Central memory CD4-positive, alpha-beta T cell (primary cell): ENCODE results near the gene NATD1.
"Not testable (repeated sequence)": the region's sequence is repeated elsewhere in the genome, so short reads cannot be mapped to it uniquely, and the experiment has no call there.

Experiments used
- DNase-seq: peaks from one replicate; pipeline ENCODE4 v3.0.0; 2022

NATD1 gene

DNA sequence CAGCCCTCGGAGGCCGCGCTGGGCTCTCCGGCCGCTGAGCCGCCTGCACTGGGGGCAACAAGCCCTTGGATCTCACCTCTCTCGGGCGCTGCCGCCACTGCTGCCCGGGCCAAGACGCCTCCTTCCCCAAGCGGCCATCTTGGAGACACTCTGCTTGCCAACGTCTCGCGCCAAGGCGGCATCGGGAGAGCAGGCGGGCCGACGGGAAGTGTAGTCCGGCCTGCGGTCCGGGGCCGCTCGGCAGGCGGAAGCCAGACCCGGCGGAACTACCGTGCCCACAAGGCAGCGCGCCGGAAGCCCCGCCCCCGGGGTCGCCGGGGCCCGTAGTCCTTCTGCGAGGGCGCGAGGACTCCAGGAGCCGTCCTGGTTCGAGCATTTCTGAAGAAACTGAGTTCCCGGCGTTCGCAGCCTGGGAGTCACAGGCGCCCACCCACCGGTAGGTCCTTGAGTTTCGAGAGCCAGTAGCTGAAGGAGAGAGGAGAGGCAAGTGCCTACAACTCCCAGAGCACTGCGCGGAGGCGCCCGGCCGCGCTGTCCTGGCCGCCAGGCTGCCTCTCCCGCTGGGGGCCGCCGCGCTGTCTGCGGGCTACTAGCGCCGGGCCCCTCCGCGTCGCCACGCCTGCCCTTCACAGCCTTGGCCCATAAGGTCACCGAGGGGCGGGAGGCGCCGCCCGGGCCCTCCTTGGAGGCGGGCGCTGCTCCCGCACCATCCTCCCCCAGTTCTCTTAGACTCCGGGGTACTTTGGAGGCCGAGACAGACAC lies 39.0 kb downstream of the NATD1 start, which contains the start of gene TMEM11:
Gene TMEM11 (minus strand): TSS at position 147 of the 762 bp plus-strand sequence. CDS start 9 bp downstream, at position 138.
- peak; percentile 94 for DNase-seq

- DNase-seq = no peak
These were observed 39.6 kb downstream of the NATD1 start for GRCh38 chr17:21213638-21214014.

DNA sequence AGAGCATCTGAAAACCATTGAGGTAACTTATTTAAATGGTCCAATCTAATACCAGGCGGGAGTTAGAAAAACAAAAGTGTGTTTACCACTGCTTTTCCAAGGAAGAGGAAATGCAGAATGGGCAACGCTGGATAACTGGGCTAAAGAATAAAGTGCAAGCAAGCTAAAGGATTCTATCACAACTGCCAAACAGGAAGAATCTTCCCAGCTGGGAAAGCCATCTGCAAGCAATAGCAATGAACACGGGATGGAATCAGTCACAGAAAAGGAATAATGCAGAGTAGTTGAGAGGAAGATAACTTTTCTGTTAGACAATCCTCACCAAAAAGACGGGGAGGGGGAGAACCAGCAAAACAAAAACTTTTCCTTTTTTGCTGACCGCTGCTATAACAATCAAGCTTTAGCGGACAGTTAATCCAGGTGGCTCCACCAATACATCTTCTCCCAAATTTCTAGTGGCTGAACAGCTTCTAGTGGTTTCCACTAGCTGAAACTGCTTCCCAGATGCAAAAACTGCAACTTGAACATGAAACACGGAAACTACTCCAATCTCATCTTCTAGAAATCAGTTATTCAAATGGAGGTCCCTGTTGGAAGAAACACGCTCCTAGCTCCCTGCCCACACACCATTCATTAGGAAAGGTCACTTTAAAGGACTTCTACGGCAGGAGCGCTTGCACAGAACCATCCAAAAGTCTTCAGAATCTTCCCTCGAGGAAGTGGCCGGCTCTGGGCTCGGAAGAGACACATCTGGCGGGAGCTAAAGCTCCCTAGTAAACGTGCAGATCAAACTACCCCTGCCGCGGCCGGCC lies 40.2 kb downstream of the NATD1 start:
- DNase-seq = no peak

DNA sequence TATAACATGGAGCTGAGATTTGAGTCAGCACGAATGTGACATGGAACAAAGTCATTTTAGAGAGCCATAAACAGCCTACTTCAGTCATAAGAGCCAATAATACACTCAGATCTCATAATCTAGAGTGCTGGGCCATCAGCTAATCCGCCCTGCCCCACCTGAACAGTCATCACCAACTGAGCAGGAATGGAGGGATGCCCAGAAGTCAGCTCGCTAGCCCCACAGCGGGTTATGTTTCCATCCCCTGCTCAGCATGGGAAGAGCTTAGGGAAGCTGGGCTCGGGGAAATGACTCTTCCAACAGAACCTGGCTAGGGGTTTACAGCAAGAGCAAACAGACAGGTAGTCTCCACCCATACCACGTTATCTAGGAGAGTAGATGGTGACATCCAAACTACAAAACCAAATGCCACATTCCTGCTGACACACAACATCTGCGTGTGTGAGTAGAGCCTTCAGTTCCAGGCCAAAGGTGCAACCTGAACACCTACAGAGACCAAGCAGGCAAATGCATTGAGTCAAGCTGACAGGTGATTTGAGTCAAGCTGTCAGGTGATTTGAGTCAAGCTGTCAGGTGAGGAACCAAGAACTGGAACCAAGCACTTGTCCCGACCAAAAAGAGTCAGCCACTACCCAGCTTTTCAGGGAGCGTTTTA lies 41.3 kb downstream of the NATD1 start:
- DNase-seq = no peak

- DNase-seq = no peak
These were observed 42.7 kb downstream of the NATD1 start for GRCh38 chr17:21210411-21211076.

- no peak for DNase-seq
These were observed 43.6 kb downstream of the NATD1 start for GRCh38 chr17:21209511-21210175.

DNA sequence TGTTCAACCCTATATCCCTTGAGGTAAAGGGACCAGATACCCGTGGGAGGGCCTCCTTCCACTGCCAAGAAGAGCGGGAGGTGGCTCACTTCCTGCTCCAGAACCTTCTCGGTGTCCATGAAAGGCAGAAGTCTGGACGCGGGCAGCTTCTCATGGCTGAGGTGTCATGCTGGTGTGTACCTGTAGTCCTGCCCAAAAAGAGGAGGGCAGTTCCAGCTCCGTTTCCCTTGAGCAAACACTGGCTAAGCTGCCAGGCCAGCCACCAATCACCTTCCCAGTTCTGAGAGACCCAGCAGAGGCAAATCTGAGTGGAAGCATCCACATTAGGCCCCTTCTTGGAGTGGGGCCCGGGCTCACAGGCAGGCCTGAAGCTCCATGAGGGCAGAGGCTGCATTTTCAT lies 44.9 kb downstream of the NATD1 start:
- no peak for DNase-seq

DNA sequence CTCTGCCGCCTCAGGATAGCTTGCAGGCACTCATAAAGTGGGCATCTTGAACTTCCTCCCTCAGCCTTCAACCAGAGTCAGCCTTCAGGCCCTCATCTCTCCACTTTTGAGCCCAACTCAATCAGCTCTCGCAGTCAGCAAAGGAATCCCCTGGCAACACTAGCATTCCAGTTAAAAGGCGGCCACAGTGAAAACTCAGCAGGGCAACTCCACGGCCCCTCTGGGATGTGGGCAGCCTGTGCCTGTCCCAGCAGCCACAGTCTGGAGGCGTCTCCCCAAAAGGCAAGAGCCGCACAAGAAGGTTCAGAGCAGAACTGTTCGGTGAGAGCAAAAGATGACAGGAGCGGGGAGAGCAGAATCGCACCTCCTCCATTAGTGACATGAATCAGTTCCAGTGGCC lies 48.3 kb downstream of the NATD1 start:
- no peak for DNase-seq

- no peak for DNase-seq
These were observed 50.7 kb downstream of the NATD1 start for GRCh38 chr17:21202512-21202911.

DNA sequence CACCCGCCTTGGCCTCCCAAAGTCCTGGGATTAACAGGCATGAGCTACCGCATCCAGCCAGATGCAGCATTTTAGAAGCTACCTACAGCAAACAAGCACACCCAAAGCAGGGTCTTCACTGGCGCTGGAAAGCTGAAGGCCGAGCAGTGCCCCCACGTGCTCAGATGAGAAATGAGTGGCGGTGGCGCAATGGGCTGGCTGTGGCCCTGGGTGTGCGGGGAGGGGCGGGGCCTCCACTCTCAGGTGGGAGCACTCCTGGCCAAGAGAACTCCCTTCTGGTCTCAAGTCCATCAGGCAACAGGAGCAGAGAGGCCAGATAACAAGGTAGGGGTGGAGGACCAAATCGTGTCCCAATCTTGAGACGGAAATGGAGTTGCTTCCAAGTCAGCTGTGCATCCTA lies 51.3 kb downstream of the NATD1 start:
- DNase-seq = no peak

DNA sequence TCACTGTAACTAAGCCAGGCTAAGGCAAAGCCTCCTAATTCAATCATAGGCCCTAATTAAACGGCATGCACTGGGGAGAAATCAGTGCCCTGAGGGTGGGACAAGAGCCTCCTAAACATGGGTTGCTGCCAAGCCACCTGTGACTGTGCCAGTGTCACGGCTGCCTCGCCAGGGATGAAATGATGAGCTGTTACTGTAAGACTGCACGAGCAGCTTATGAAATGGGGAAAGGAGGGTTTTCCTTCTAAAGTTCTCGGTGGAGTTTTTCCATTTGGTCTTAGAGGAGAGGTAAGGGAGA lies 52.0 kb downstream of the NATD1 start:
- no peak for DNase-seq

DNA sequence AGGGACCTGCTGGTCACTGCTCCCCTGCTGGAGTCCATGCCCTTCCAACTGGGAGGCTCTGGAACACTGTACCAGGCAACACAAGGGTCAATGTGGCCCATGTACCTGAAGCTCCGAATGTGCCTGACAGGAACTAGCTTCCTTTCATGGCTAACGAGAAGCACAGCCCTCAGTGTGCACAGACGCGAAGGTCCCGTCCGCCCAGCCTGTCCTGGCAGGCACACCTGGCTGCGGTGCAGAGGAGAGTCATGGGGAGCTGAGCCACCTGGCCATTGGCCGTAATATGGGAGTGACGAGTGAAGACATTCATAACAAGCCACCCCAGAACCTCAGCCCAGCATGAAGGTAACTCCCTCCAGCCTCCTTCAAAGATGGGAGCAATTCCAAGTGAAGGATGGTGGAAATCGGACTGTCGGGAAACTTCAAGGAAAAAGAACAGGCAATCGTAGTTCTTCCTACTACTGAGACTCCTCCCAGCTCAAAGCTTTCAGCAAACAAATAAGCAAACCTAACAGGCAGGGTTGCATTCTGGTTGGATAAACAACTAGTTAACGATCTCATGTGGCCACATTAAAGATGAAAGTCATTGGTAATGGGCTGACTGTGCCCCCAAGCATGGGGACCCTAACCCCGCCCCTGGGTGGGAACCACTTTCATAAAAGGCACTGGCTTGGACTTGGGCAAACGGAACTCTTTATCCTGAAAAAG lies 52.5 kb downstream of the NATD1 start:
- no peak for DNase-seq

DNA sequence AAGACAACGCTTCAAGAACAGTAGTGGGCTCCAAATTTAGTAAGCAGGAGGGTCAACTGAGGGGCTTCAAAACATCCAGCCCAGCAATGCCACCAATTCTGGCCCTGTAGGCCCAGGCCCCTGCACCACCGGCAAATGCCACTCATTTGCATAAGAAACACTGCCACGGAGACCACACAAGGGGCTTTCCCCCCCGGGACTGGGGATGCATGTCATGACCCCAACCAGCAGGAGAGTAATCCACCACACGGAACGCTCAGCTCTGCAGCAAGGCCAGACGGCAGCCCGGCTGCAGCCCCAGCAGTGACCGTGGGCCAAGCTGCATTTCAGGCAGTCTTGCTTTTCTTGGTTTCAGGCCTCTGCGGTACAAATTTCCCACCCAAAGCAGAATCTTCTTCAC lies 53.4 kb downstream of the NATD1 start:
- no peak for DNase-seq

- DNase-seq = no peak
These were observed 53.9 kb downstream of the NATD1 start for GRCh38 chr17:21199311-21199710.

DNA sequence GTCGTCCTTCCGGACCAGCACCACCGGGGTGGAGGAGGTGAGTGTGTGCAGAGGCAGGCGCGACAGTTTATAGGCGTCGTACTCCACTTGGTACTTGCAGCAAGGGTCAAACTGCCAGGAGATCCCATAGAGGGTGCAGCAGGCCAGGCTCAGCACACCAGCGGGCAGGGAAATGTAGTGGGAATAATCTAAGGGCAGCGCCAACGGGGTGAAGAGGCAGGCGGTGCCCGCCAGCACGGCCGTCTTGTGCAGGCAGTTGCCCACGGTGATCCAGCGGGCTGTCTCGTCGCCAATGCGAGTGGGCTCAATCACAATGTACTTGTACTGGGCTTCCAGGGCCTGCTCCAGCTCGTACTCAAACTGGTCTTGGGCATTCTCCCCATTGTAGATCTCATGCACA lies 54.8 kb downstream of the NATD1 start:
- no peak for DNase-seq

DNA sequence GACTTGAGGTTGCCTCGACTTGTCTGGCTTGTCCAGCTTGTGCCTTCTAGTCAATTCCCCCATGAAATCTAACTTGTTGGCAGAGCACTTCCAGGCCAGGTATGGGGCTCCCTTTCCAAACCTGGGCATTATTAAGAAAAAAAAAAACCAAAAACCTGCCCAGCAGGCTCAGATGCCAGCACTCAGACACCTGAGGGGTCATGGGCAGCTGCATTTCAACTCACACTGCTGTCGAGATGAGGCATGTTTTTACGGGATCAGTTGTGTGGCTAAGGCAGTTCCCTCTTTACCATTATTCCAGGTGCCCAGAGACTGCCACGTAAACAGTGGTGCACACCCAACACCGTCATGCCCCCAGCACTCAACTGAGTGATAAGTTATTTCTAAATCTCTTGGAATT lies 57.1 kb downstream of the NATD1 start:
- no peak for DNase-seq

DNA sequence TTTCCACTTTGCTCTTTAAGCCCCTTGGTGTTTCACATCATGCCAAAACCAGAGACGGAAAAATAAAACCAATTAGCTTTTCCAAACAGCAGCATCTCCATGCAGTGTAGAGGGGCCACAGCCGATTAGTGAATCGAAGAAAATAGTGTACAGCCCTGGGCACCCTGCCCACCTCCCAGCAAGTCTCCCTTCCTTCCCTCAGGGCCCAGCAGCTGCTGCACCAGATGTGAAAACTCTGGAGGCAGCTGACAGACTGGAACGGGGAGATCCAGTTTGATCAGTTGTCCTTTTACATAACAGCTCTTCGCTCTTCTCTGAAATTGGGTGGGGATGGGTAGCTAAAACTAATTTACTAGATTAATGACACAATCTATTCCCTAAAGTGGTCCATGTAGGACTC lies 58.5 kb downstream of the NATD1 start:
- no peak for DNase-seq

DNA sequence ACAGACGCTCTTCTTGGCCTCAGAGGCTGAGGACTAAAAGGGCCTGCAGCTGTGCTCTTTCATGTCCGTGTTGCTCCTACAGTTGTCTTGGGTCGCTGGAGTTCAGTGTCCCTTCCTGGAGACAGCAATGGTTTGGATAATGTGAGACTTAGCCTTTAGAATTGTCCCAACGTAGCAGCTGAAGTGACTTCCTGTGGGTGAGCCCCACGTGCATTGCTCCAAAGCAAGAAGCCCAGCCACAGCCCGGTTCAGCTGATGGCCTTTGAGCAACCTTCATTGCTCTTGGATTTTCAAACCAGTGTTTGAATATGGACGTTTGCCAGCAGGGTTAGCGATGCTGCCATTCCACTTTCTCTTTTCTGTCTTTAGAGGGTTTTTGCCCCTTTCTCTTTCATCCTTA lies 59.0 kb downstream of the NATD1 start:
- no peak for DNase-seq

DNA sequence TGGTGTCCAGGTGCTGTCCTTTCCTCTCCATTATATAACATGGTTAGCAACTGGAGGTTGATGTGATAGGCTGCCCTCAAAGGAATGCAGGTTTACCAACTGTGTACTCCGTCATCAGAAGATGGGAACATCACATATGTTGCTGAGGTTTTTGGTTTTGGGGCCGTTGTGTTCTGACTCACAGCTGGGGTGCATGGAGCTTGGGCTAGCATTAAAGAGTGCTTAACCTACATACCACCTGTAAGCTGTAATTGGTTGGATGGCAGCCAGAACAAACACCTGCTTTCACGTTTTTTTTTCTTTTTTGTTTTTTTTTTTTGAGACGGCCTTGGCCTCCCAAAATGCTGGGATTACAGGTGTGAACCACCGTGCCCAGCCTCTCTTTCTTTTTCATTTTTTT lies 60.2 kb downstream of the NATD1 start:
- no peak for DNase-seq

DNA sequence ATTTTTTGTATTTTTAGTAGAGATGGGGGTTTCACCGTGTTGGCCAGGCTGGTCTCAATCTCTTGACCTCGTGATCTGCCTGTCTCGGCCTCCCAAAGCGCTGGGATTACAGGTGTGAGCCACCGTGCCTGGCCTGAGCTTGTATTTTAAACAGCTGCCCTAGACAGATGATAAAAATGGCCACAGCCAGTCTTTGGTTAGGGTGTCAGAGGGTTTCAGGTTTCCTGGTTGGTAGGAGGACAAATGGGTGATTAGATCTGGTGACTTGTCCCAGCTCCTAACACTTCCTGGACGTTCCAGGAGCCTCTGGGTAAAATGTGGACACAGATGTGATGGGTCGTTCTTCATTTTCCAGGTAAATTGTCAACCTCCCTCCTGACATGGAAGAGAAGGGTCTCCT lies 60.8 kb downstream of the NATD1 start:
- not testable (repeated sequence) for DNase-seq

DNA sequence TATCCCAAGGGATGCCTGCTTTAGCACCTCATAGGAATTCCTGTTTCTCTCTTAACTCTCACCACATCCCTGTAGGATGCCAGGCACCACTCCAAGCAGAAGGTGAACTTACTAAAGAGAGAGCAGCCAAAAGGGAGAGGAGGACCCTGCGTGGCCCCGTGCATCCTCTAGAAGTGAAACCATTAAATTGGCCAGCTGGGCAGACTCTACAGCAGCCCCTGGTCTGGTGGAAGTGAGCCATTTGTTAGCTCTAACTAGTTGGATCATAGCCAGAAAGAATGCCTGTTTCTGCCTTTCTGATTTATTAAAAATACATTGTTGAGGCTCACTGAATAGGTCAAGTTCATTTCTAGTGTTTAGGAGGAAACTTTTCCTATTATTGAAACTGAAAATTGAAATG lies 61.5 kb downstream of the NATD1 start:
- DNase-seq = no peak

- DNase-seq = no peak
These were observed 63.1 kb downstream of the NATD1 start for GRCh38 chr17:21190078-21190477.
